Hematopoietic multipotent progenitor cell treated with erythropoietin and hydrocortisone succinate and interleukin-3 and kit ligand, for 15 days (in vitro differentiated cells): Measurements from ENCODE around the gene MUC4.
"Not testable (repeated sequence)": the region's sequence is repeated elsewhere in the genome, so short reads cannot be mapped to it uniquely, and the experiment has no call there.

Experiments used
- DNase-seq: peaks from one replicate; pipeline ENCODE4 v3.0.0-alpha.2; 2015; ENCODE audit warnings: low spot score

MUC4 gene

GRCh38 chr3:195781236-195781635, 30.5 kb downstream of the MUC4 start:
- DNase-seq: not testable (repeated sequence)

- DNase-seq: no peak
Measured at GRCh38 chr3:195777975-195778374, 33.8 kb downstream of the MUC4 start.

- no peak for DNase-seq
Measured at GRCh38 chr3:195774917-195775316, 36.8 kb downstream of the MUC4 start.

- no peak for DNase-seq
Measured at GRCh38 chr3:195773956-195774537, 37.7 kb downstream of the MUC4 start.

GRCh38 chr3:195771646-195772300, 40.0 kb downstream of the MUC4 start:
- no peak for DNase-seq

- DNase-seq: not testable (repeated sequence)
Measured at GRCh38 chr3:195770841-195771645, 40.7 kb downstream of the MUC4 start.

GRCh38 chr3:195770081-195770840, 41.5 kb downstream of the MUC4 start:
- no peak for DNase-seq

GRCh38 chr3:195769551-195769950, 42.2 kb downstream of the MUC4 start:
- DNase-seq: no peak

GRCh38 chr3:195768831-195769303, 42.9 kb downstream of the MUC4 start:
- no peak for DNase-seq

- no peak for DNase-seq
Measured at GRCh38 chr3:195768414-195768813, 43.3 kb downstream of the MUC4 start.

GRCh38 chr3:195767792-195768191, 43.9 kb downstream of the MUC4 start:
- DNase-seq: no peak

GRCh38 chr3:195766671-195767070, 45.1 kb downstream of the MUC4 start:
- DNase-seq: no peak

- DNase-seq: no peak
Measured at GRCh38 chr3:195764961-195765706, 46.6 kb downstream of the MUC4 start.

GRCh38 chr3:195763843-195764825, 47.6 kb downstream of the MUC4 start:
- DNase-seq: no peak

- no peak for DNase-seq
Measured at GRCh38 chr3:195763076-195763830, 48.5 kb downstream of the MUC4 start.

GRCh38 chr3:195762611-195763010, 49.1 kb downstream of the MUC4 start:
- DNase-seq: no peak

- no peak for DNase-seq
Measured at GRCh38 chr3:195762249-195762585, 49.5 kb downstream of the MUC4 start.

GRCh38 chr3:195761567-195762248, 50.0 kb downstream of the MUC4 start:
- DNase-seq: no peak

GRCh38 chr3:195761123-195761566, 50.6 kb downstream of the MUC4 start:
- no peak for DNase-seq
